Measurements from ENCODE around the gene OR7D4. TPM values are rescaled to one million over a fixed set of nuclear protein-coding genes. Genes with fewer than 3 reads are reported as not detected.
"Not testable (repeated sequence)": the region's sequence is repeated elsewhere in the genome, so short reads cannot be mapped to it uniquely, and the experiment has no call there.

The OR7D4 gene
- not detected in 2 replicates for total RNA-seq (2022)
- not detected for Bru-seq, nascent RNA
- BruChase-seq, experiment 1, labeled RNA remaining after a 6-hour chase, result not detected
- BruChase-seq, experiment 2, labeled RNA remaining after a 2-hour chase, result not detected
- long read RNA-seq, result 0 reads

DNA sequence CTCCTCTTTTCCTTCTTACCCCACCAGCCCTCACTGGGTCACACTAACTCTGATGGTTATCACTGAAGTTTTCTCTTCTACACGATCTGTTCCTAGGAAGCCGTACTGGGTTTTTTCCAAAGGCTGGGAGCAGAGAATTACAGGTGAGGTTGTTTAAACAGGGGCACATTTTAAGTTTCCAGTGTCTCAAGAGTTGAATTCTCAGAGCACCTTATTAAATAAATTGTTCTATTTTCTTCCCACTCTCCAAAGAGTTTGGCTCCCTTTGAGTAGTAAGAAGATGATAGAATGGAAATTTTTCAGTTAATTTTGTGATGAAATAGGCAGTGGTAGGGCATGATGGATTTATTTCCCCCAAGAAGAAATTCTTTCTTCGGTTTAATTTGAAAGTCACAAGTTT, at the start of gene OR7D4:
Gene OR7D4 (minus strand): TSS at position 101 of the 400 bp plus-strand sequence. CDS start 4,752 bp downstream, outside the sequence.
- BruUV-seq (replicated peaks), result no TSS peak
- intact Hi-C loops (cut with micrococcal nuclease; ENCODE audit: unreplicated experiment), result no loop called here

DNA sequence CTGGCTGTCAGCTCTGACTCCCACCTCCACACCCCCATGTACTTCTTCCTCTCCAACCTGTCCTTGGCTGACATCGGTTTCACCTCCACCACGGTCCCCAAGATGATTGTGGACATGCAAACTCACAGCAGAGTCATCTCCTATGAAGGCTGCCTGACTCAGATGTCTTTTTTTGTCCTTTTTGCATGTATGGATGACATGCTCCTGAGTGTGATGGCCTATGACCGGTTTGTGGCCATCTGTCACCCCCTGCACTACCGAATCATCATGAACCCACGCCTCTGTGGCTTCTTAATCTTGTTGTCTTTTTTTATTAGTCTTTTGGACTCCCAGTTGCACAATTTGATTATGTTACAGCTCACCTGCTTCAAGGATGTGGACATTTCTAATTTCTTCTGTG, 31.8 kb upstream of the OR7D4 start:
- no peak overlapping the region for H3K4me3 Mint-ChIP-seq (ENCODE audit: low read depth, unreplicated experiment)
- no TSS peak for BruUV-seq (replicated peaks)
- TF ChIP-seq, protein P1, sequence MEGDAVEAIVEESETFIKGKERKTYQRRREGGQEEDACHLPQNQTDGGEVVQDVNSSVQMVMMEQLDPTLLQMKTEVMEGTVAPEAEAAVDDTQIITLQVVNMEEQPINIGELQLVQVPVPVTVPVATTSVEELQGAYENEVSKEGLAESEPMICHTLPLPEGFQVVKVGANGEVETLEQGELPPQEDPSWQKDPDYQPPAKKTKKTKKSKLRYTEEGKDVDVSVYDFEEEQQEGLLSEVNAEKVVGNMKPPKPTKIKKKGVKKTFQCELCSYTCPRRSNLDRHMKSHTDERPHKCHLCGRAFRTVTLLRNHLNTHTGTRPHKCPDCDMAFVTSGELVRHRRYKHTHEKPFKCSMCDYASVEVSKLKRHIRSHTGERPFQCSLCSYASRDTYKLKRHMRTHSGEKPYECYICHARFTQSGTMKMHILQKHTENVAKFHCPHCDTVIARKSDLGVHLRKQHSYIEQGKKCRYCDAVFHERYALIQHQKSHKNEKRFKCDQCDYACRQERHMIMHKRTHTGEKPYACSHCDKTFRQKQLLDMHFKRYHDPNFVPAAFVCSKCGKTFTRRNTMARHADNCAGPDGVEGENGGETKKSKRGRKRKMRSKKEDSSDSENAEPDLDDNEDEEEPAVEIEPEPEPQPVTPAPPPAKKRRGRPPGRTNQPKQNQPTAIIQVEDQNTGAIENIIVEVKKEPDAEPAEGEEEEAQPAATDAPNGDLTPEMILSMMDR (IDR thresholded peaks at IDR 0.05; ENCODE audit: unreplicated experiment), result no peak
- DNase-seq, result no peak
- peaks cover 14% of the 10 kb centered on the region for H3K9me3 Mint-ChIP-seq (ENCODE audit: low read depth, unreplicated experiment)
- H3K36me3 Mint-ChIP-seq (ENCODE audit: insufficient read depth, unreplicated experiment), result no peaks in the 10 kb centered on the region
- CTCF ChIA-PET, result no interaction called here
- intact Hi-C loops (cut with micrococcal nuclease; ENCODE audit: unreplicated experiment), result no loop called here
- no peaks in the 10 kb centered on the region for H3K27me3 Mint-ChIP-seq (ENCODE audit: unreplicated experiment)
- H3K27ac Mint-ChIP-seq (ENCODE audit: unreplicated experiment), result no peak overlapping the region
- no peaks in the 10 kb centered on the region for H3K4me1 Mint-ChIP-seq (ENCODE audit: low read depth, unreplicated experiment)

More for the DNA sequence above, at the start of gene OR7D4:
- no peaks in the 10 kb centered on the region for H3K36me3 Mint-ChIP-seq (ENCODE audit: insufficient read depth, unreplicated experiment)
- H3K4me1 Mint-ChIP-seq (ENCODE audit: low read depth, unreplicated experiment), result no peaks in the 10 kb centered on the region
- DNase-seq, result no peak
- TF ChIP-seq, protein P1 (IDR thresholded peaks at IDR 0.05; ENCODE audit: unreplicated experiment), result no peak
- H3K27me3 Mint-ChIP-seq (ENCODE audit: unreplicated experiment), result no peaks in the 10 kb centered on the region
- no peak within 1 kb of the TSS for H3K4me3 Mint-ChIP-seq (ENCODE audit: low read depth, unreplicated experiment)
- CTCF ChIA-PET, result no interaction called here
- H3K27ac Mint-ChIP-seq (ENCODE audit: unreplicated experiment), result no peak within 1 kb of the TSS
- H3K9me3 Mint-ChIP-seq (ENCODE audit: low read depth, unreplicated experiment), result peaks cover 13% of the 10 kb centered on the region

DNA sequence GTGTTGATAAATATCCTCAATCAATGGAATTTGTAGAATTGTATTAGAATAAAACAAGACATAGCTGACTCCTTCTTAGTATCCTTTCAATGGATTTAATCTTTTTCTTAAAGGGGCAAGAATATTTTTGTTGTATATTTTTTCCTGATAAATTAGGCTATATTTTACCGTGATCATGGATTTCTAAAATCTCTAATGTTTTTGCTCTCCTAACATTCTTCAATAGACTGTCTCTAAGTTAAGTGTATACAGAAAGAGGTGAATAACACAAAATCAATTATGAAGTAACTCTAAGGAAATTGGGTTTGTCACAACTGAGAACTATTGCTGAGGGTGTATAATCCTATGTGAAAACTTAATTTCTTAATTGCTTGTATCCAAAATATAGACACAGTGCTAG, 31.2 kb upstream of the OR7D4 start, which contains the start of gene OR7E24:
Gene OR7E24 (plus strand): TSS at position 301 of the 400 bp plus-strand sequence. CDS start 114 bp downstream, outside the sequence.
- Mint-ChIP-seq H3K4me1 (ENCODE audit: low read depth, unreplicated experiment) (no peaks in the 10 kb centered on the region), H3K9me3 (ENCODE audit: low read depth, unreplicated experiment) (peaks cover 14% of the 10 kb centered on the region), H3K27ac (ENCODE audit: unreplicated experiment) (no peak within 1 kb of the TSS), H3K36me3 (ENCODE audit: insufficient read depth, unreplicated experiment) (no peaks in the 10 kb centered on the region), H3K4me3 (ENCODE audit: low read depth, unreplicated experiment) (no peak within 1 kb of the TSS), H3K27me3 (ENCODE audit: unreplicated experiment) (no peaks in the 10 kb centered on the region)
- CTCF ChIA-PET, result no interaction called here
- BruUV-seq (replicated peaks), result no TSS peak
- no peak for DNase-seq
- intact Hi-C loops (cut with micrococcal nuclease; ENCODE audit: unreplicated experiment), result no loop called here
- TF ChIP-seq, protein P1 (IDR thresholded peaks at IDR 0.05; ENCODE audit: unreplicated experiment), result no peak

DNA sequence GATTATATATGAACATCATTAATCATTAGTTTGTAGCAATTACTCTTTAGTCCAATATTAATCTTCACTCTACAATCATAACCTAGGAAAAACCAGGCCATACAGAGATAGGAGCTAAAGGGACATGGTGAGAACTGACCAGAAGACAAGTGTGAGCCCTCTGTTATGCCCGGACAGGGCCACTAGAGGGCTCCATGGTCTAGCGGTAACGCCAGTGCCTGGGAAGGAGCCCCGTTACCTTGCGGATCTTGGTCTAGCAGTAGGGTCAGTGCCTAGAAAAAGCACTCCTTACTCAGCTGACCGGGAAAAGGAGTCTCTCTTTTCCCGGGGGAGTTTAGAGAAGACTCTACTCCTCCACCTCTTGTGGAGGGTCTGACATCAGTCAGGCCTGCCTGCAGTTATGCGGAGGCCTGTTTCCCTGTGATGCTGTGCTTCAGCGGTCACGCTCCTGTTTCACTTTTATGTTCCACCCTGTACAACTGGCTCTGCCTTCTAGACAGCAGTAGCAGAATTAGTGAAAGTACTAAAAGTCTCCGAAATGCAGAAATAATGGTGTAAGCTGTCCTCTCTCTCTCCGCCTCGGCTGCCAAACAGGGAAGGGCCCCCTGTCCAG, 13.8 kb downstream of the OR7D4 start:
- no peak overlapping the region for H3K4me3 Mint-ChIP-seq (ENCODE audit: low read depth, unreplicated experiment)
- CTCF ChIA-PET, result no interaction called here
- H3K9me3 Mint-ChIP-seq (ENCODE audit: low read depth, unreplicated experiment), result peaks cover 3% of the 10 kb centered on the region
- peak; percentile 64 for DNase-seq
- no peaks in the 10 kb centered on the region for H3K27me3 Mint-ChIP-seq (ENCODE audit: unreplicated experiment)
- BruUV-seq (replicated peaks), result no TSS peak
- TF ChIP-seq, protein P1 (IDR thresholded peaks at IDR 0.05; ENCODE audit: unreplicated experiment), result peak; percentile 49
- no peak overlapping the region for H3K27ac Mint-ChIP-seq (ENCODE audit: unreplicated experiment)
- intact Hi-C loops (cut with micrococcal nuclease; ENCODE audit: unreplicated experiment), result loop anchor here (2.0 kb wide), 2 partner anchors 69 to 591 kb away; no protein-coding TSS in a partner anchor
- no peaks in the 10 kb centered on the region for H3K36me3 Mint-ChIP-seq (ENCODE audit: insufficient read depth, unreplicated experiment)
- no peaks in the 10 kb centered on the region for H3K4me1 Mint-ChIP-seq (ENCODE audit: low read depth, unreplicated experiment)

DNA sequence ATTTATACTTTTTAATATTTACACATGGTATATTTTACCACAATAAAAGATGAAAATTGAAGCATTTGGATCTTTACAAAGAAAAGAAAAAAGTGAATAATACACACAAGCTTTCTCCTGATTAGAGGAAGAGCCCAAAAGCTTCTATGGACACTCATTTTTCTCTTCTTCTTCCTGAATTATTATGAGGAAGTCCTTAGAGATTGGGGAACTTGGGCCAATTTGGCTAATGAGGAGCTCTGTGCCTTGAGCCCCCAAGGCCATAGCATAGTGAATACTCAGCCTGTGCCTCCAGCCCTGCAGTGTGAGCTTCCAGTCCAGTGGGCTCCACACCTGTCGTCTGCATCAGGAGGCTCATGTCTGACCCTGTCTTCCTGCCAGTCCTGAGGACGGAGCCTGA, 21.3 kb downstream of the OR7D4 start:
- H3K9me3 Mint-ChIP-seq (ENCODE audit: low read depth, unreplicated experiment); BruUV-seq (replicated peaks); H3K4me3 Mint-ChIP-seq (ENCODE audit: low read depth, unreplicated experiment); DNase-seq; H3K36me3 Mint-ChIP-seq (ENCODE audit: insufficient read depth, unreplicated experiment); H3K4me1 Mint-ChIP-seq (ENCODE audit: low read depth, unreplicated experiment); H3K27me3 Mint-ChIP-seq (ENCODE audit: unreplicated experiment); H3K27ac Mint-ChIP-seq (ENCODE audit: unreplicated experiment); intact Hi-C loops (cut with micrococcal nuclease; ENCODE audit: unreplicated experiment): not testable (repeated sequence)
- CTCF ChIA-PET, result interaction anchor here (0.6 kb wide), 1 partner anchor 1854 kb away, joined by 6 read pairs; no protein-coding TSS in a partner anchor
